GM19395 (cell line): ENCODE measurements around the gene TAP2.
"Not testable (repeated sequence)": the region's sequence is repeated elsewhere in the genome, so short reads cannot be mapped to it uniquely, and the experiment has no call there.

Experiments used
- ATAC-seq: cut with Tn5 transposase; IDR thresholded peaks from one replicate; pipeline ENCODE4 v1.9.1; 2021; ENCODE audit warnings: mild to moderate bottlenecking, moderate library complexity; ENCODE audit not compliant: unreplicated experiment

Gene TAP2

DNA sequence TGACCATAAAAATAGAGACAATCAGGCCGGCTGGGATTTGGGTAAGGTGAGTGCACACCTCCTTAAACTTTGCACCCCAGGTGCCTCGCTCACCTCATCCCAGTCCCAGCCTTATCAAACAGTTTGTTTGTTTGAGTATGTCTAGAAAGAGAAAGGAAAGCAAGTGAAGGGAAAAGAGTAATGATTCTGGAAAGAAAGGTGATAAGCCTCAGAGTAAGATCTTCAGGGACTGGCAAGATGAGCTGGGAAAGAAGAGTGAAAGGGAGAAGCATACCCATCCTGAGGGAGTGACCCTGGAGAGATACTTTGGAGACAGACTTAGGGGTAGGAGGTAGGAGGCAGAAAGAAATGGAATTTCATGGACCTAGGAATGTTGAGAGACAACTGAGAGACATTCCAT lies 1.7 kb downstream of the TAP2 start:
- ATAC-seq: no peak

DNA sequence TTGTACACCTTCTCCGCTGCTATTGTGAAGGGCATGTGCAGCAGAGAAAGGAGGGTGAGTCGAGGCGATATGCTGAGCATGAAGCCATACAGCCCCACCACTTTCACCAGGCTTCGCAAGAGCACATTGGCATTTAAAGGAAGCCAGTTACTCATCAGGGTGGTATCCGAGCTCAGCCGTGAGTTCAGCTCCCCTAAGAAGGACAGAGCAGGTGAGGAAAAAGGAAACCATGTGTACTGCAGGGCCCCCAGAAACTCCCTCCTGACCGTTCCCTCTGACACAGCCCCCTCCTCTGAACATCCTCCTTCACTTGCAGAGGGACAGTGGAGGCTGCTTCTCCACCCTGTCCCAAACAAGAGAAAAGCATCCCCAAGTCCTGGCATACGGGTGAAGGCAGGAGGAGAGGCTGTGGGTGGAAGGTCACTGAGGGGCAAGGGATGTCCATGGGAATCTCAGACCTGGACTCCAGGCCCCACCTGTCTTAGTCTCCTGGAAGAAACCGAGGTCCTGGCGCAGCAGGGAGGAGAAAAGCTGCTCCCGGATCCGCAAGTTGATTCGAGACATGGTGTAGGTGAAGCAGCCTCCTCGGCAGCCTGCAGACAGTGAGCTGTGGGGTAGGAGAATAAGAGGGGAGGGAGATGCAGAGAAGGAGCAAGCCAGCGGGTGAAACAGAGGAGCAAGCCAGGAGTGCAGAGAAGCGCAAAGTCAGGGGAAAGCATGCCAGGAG lies 3.2 kb downstream of the TAP2 start:
- no peak for ATAC-seq

GRCh38 chr6:32833664-32834063 lies 4.9 kb downstream of the TAP2 start:
- no peak for ATAC-seq

- no peak for ATAC-seq
Observed at GRCh38 chr6:32832535-32832934, 6.0 kb downstream of the TAP2 start.

- no peak for ATAC-seq
Observed at GRCh38 chr6:32830936-32831335, 7.6 kb downstream of the TAP2 start.

GRCh38 chr6:32830017-32830416 lies 8.5 kb downstream of the TAP2 start:
- ATAC-seq: no peak

DNA sequence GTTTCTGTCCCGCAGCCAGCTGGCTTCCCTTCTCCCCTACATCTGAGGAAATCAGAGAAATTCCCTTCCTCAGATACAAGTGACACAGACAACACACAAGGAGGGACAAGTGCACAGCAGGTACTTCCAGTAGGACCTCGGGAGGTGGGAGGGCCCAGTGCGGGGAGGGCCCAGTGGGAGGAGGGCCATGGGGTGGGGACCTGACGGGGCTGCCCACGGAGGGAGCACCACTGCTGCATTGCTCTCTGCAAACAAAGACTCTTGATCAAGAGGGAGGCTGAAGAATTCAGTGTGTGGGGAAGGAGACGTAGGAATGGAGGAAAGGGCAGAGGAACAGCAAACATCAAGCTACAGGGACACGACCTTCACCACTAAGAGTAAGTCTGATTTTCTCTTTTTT lies 9.0 kb downstream of the TAP2 start:
- no peak for ATAC-seq

- no peak for ATAC-seq
Observed at GRCh38 chr6:32827025-32827424, 11.5 kb downstream of the TAP2 start.

DNA sequence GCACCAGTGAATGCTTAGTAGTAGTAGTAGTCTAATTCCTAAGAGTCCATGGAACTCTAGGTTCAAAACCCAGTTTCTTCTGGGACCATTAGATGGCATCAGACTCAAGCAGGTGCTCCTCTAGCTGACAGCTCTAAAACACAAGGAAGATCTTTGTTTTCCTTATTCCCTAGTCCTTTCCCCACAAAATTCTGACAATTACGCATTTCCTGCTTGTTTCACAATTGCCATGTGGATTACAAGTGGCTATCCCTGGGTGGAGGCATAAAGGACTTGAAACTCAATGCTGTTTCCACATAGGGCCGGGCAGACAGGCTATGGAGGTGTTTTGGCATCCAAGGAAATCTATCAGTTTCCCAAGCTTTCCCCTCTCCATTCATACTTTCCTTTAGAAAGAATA lies 12.6 kb downstream of the TAP2 start:
- no peak for ATAC-seq

DNA sequence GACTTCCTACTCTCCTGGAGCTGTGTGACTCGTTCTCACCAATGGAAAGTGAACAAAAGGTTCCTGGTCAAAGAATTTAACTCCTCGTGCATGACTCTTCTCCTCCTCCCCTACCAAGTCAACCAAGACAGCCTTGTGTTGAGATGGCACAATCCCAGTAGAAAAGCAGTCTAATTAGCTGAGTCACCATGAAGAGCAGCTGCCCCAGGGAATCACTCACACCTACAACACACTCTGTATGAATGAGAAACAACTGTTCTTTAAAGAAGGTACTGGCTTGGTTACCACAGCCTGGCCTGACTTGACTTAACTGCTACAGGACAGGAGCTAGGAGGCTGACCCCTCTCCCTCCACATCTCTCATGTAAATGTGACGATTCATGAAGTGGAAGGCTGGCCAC lies 18.8 kb downstream of the TAP2 start:
- no peak for ATAC-seq

DNA sequence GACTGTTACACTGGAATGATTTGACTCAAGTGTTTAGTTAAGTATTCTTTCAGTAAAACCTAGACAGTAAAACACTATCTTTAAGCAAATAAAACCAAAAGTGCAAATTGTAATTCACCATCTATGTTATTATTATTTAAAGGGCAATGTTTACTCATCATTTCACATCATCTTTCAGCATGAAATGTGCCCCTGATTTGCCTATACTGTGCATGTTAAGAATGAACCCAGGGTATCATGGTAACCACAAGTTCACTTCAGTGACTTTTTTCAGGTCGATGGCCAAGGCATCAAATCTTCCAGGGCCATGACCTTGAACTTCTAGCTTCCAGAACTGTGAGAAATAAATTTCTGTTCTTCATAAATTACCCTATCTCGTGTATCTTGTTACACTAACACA lies 19.7 kb downstream of the TAP2 start:
- no peak for ATAC-seq

DNA sequence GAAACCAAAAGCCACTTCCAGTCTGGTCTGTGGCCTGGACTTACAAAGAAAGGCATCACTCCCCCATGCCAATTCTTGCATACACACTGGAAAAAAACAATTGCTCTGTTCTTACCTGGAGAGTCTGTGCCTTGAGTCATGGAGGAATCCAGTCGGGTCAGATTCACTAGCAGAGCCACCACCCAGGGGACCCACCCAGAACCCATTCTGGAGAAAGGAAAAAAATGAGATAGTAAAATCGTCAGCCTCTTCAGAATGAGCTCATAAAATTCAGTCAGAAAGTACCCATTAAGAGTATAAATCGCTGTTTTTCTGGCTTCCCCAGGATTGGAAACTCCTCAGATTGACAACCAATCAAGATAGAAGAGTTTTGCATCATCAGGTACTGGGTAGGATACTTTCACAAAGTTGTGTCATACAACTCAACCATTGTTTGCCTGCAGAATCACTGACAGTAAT lies 21.8 kb downstream of the TAP2 start, which contains the start of gene HLA-DOB:
HLA-DOB (minus strand) TSS at position 257 of the 459 bp plus-strand sequence; CDS start at position 206, 51 bp downstream.
- ATAC-seq: peak; percentile 51

DNA sequence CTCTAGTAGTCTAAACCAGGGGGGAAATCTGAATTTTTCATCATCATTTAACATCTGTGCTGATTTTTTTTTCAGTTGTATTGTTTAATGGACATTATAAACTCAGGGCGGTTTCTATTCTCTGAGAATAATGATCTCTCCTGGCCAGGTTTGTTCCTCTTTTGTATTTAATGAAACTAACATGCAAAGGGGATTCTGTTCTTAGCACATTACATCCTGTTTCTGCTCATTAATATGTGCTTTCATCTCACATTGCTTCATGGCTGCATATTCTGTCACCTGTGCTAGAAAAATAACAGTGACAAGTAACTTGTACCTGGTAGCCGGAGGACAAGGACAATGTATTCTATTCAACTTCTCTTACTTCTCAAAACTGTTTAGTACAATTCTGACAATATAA lies 22.5 kb downstream of the TAP2 start:
- peak; percentile 49 for ATAC-seq

DNA sequence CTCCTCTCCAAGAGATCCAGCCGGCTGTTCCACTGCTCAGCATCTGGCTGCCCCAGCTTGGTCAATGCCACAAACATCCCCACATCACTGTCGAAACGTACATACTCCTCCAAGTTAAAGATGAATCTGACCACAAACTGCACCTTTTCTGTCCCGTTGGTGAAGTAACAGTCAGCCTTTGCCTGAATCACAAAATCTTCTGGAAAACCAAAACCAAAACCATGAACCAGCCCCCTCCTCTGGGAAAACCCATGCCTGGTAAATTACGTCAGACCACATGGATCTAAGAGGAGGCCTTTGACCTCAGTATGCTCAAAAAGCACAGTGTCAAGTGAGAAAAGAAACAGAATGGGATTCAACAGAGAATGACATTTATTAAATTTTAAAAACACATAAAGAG lies 23.4 kb downstream of the TAP2 start:
- ATAC-seq: no peak

GRCh38 chr6:32814145-32814544 lies 24.4 kb downstream of the TAP2 start:
- ATAC-seq: no peak

GRCh38 chr6:32809171-32809570 lies 29.4 kb downstream of the TAP2 start:
- no peak for ATAC-seq

DNA sequence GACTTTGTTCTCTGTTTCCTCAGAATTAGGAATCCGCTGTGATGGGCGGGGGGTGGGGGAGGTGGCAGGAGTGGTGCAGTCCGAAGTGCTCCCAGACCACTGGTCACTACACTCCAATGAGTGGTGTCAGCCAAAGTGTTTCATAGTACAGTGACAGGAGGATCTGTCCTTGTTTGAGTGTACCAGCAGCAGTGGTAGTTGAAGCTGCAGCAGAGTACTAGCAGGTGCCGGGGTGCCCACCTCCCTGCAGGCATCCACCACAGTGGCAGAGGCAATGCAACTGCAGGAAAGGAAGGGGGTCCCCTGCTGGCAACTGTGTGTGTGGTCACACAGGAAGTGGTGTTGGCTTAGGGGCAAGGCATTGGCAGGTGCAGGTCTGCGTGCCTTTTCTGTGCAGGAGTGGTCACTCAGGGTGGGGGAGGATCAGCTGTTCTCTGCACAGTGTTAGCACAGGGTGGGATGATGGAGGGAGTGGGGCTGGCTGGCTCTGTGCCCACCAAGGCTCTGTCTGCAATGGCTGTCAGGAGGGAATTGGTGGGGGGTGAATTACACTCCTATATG lies 31.4 kb downstream of the TAP2 start:
- ATAC-seq: no peak

DNA sequence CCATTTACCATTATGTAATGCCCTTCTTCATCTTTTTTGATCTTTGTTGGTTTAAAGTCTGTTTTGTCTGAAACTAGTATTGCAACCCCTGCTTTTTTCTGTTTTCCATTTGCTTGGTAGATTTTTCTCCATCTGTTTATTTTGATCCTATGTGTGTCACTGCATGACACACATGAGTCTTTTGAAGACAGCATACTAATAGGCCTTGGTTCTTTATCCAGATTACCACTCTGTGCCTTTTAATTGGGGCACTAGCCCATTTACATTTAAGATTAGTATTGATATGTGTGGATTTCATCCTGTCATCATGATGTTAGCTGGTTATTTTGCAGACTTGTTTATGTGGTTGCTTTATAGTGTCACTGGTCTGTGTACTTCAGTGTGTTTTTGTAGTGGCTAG lies 33.1 kb downstream of the TAP2 start:
- not testable (repeated sequence) for ATAC-seq

- no peak for ATAC-seq
Observed at GRCh38 chr6:32803416-32803815, 35.1 kb downstream of the TAP2 start.

DNA sequence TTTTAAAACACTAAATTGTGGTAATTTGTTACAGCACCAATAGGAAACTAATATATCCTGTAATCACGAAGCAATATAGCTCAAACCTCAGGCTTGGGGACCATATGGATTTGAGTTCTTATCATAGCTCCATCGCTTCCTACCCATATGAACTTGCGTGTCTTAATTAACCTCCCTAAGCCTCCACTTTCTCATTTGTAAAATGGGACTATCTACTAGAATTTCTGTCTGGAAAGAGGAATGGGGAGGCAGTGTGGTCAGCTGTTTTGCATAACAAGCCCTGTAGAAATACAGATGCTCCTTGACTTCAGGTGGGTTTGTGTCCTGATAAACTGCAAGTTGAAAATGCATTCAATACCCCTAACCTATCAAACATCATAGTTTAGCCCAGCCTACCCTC lies 38.8 kb downstream of the TAP2 start:
- ATAC-seq: no peak

DNA sequence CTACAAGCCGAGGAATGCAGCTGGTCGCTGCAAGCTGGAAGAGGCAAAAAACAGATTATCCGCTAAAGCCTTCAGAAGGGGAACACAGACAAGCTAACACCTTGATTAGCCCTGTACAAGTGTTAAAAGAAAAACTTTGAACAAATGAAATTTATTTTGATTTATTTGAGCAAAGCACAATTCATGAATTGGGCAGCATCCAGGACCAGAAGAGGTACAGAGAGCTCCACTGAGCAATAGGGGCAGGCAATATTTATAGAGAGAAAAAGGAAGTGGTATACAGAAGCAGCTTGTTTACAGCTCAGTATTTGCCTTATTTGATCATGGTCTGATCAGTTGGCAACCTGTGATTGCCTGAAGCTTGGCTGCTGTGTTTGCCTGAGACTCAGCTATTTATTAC lies 39.4 kb downstream of the TAP2 start:
- ATAC-seq: no peak

DNA sequence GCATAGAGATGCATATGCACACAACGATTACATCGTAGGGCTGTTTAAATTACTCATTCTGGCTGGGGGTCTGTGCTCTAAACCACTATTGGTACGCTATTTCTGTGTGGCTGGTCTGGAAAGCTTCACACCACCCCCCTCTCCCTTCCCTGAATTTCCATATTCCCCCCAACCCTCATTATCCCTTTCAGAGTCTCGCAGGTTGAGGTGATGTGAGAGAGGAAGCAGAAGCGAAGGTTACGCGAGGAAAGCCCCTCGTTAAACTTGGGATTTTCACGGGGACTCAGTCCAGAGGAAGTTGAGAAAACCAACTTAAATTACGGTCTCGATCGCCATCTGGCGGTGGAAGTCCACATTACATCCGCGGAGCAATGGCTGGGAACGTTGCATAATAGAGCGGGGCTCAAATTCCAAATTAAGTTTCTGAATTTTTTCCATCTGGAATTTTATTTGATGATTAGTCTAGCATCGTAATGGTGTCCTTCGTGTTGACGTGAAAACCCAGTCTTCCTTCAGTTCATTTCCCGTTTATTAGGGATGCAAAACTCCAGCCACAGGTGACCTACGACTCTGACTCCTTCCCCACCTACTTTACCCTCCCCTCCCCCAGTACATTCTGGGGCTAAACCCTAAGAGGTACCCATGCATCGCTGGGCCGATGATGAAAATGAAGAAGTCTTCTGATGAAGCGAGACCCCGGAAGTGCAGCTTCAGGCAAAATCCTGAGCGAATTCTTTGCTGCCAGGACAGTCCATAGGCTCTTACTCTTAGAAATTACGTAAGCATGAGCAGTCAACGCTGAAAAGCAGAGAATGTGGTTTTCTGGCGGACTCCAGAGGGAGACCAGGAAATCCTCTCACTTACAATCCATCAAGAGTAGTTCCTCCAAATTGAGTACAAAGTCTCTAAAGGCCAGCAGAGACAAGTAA lies 41.4 kb downstream of the TAP2 start:
- no peak for ATAC-seq
